Measurements from ENCODE around the gene MAGOH.

- TF ChIP-seq, protein P1, sequence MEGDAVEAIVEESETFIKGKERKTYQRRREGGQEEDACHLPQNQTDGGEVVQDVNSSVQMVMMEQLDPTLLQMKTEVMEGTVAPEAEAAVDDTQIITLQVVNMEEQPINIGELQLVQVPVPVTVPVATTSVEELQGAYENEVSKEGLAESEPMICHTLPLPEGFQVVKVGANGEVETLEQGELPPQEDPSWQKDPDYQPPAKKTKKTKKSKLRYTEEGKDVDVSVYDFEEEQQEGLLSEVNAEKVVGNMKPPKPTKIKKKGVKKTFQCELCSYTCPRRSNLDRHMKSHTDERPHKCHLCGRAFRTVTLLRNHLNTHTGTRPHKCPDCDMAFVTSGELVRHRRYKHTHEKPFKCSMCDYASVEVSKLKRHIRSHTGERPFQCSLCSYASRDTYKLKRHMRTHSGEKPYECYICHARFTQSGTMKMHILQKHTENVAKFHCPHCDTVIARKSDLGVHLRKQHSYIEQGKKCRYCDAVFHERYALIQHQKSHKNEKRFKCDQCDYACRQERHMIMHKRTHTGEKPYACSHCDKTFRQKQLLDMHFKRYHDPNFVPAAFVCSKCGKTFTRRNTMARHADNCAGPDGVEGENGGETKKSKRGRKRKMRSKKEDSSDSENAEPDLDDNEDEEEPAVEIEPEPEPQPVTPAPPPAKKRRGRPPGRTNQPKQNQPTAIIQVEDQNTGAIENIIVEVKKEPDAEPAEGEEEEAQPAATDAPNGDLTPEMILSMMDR (IDR thresholded peaks at IDR 0.05) = no peak
- TF ChIP-seq POLR2A (IDR thresholded peaks at IDR 0.05) = no peak
Observed at GRCh38 chr1:53285546-53285945, 47.2 kb upstream of the MAGOH start.

Measured in ovary (tissue), 3 donors.